Measurements from ENCODE around the gene BSN. TPM values are rescaled to one million over a fixed set of nuclear protein-coding genes. Genes with fewer than 3 reads are reported as not detected.

BSN gene
- total and polyA plus RNA-seq, 2 of the 4 experiments (the other 2 are of a cell fraction): under 0.01 to 0.03 TPM

DNA sequence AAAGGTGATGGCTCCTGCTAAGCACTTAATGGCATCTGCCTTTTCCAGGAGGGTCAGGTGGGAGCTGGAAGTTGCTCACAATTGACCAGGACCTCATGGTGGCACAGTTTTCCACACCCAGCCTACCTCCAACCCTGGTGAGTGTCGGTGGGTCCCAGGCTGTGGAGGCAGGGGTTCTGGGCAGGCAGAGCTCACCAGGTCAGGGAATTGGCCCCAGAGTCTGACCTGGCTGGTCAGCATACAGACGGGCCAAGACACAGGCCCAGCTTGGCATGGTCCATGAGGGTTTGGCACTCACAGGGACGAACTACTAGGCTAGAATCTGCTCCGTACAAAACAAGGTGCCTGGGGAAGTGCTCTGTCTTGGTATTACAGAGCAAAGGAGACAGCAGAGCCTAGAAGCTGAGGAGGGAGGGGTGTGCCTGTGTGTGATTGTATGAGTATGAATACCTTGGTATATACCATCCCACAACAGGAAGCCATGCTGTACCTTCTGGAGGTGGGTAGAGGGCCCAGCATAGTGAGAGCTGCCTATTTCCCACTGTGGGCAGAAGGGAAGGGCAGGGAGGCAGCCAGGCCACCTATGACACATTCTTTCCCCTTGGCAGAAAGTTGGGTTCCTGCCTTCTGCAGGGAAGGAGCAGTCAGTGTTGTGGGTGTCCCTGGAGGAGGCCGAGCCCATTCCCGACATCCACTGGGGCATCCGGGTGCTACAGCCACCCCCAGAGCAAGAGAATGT, 126.4 kb downstream of the BSN start:
- Histone ChIP-seq H2AFZ (replicated peaks; ENCODE audit: low read length, poor library complexity) (no peak overlapping the region), H4K91ac (ENCODE audit: insufficient read depth, low read depth, low read length) (no peak overlapping the region)
- dilution Hi-C loops (cut with HindIII; ENCODE audit: low sequenced_read_pairs, unreplicated experiment): no loop called here

More for the DNA sequence above, 126.4 kb downstream of the BSN start:
- Histone ChIP-seq H3K4me2 (ENCODE audit: low read depth, low read length) (no peak overlapping the region), H3K36me3 (ENCODE audit: control insufficient read depth, insufficient read depth, low read length) (peaks cover 81% of the 10 kb centered on the region), H2AK5ac (ENCODE audit: low read depth, low read length) (no peak overlapping the region), H4K8ac (ENCODE audit: low read depth in 2 of 2, low read length in 2 of 2) (no peak overlapping the region), H3K27me3 (ENCODE audit: control insufficient read depth, insufficient read depth, low read length) (no peaks in the 10 kb centered on the region), H3K9me3 (ENCODE audit: control insufficient read depth, insufficient read depth, low read length) (no peaks in the 10 kb centered on the region), H2BK20ac (ENCODE audit: low read depth, low read length) (no peak overlapping the region), H3K4me1 (ENCODE audit: control insufficient read depth, insufficient read depth, low read length) (no peaks in the 10 kb centered on the region), H2BK15ac (ENCODE audit: low read depth, low read length) (no peak overlapping the region), H4K20me1 (ENCODE audit: insufficient read depth, low read length) (no peaks in the 10 kb centered on the region; the same call in 1 of the 2 replicates), H3K9ac (ENCODE audit: low read depth, low read length) (no peak overlapping the region), H3K4me3 (ENCODE audit: insufficient read depth, low read depth, low read length) (no peak overlapping the region), H3K56ac (ENCODE audit: extremely low read depth, insufficient read depth, low read length) (no peak overlapping the region), H2AK9ac (replicated peaks; ENCODE audit: low read depth, low read length, poor library complexity) (no peak overlapping the region), H3K23ac (ENCODE audit: low read depth, low read length) (no peak overlapping the region), H3K27ac (ENCODE audit: insufficient read depth, low read length) (no peak overlapping the region), H3K4ac (ENCODE audit: low read depth, low read length) (no peak overlapping the region), H2BK120ac (ENCODE audit: low read depth, low read length) (no peak overlapping the region), H3K18ac (ENCODE audit: low read depth, low read length) (no peak overlapping the region), H4K5ac (ENCODE audit: low read depth, low read length) (no peak overlapping the region), H2BK5ac (ENCODE audit: low read depth, low read length, poor library complexity, severe bottlenecking) (no peak overlapping the region), H3K14ac (replicated peaks; ENCODE audit: low read depth, low read length) (no peak overlapping the region), H3K79me1 (ENCODE audit: low read depth in 1 of 2, low read length in 2 of 2) (peaks cover 10 to 33% of the 10 kb centered on the region in 2 experiments), H3K9me1 (ENCODE audit: insufficient read depth, low read length) (peaks cover 1% of the 10 kb centered on the region)
- TF ChIP-seq, protein P1, sequence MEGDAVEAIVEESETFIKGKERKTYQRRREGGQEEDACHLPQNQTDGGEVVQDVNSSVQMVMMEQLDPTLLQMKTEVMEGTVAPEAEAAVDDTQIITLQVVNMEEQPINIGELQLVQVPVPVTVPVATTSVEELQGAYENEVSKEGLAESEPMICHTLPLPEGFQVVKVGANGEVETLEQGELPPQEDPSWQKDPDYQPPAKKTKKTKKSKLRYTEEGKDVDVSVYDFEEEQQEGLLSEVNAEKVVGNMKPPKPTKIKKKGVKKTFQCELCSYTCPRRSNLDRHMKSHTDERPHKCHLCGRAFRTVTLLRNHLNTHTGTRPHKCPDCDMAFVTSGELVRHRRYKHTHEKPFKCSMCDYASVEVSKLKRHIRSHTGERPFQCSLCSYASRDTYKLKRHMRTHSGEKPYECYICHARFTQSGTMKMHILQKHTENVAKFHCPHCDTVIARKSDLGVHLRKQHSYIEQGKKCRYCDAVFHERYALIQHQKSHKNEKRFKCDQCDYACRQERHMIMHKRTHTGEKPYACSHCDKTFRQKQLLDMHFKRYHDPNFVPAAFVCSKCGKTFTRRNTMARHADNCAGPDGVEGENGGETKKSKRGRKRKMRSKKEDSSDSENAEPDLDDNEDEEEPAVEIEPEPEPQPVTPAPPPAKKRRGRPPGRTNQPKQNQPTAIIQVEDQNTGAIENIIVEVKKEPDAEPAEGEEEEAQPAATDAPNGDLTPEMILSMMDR (conservative IDR thresholded peaks at IDR 0.05; ENCODE audit: low read depth, low read length): no peak
- TF ChIP-seq, protein P2, sequence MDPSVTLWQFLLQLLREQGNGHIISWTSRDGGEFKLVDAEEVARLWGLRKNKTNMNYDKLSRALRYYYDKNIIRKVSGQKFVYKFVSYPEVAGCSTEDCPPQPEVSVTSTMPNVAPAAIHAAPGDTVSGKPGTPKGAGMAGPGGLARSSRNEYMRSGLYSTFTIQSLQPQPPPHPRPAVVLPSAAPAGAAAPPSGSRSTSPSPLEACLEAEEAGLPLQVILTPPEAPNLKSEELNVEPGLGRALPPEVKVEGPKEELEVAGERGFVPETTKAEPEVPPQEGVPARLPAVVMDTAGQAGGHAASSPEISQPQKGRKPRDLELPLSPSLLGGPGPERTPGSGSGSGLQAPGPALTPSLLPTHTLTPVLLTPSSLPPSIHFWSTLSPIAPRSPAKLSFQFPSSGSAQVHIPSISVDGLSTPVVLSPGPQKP (IDR thresholded peaks at IDR 0.05; ENCODE audit: borderline replicate concordance, low read depth, low read length): no peak
- TF ChIP-seq NFE2L2 (IDR thresholded peaks at IDR 0.05; ENCODE audit: low read depth, low read length): no peak
- no peak for TF ChIP-seq MAFK (IDR thresholded peaks at IDR 0.05; ENCODE audit: low read depth, low read length)
- no peak for TF ChIP-seq RCOR1 (IDR thresholded peaks at IDR 0.05; ENCODE audit: insufficient replicate concordance, low read length)
- TF ChIP-seq SMC3 (IDR thresholded peaks at IDR 0.05; ENCODE audit: low read depth, low read length): no peak
- no peak for TF ChIP-seq MXI1 (IDR thresholded peaks at IDR 0.05; ENCODE audit: borderline replicate concordance, low read depth, low read length)
- no peak for TF ChIP-seq MAZ (IDR thresholded peaks at IDR 0.05; ENCODE audit: borderline replicate concordance, low read depth, low read length)
- no peak for TF ChIP-seq FOS (IDR thresholded peaks at IDR 0.05; ENCODE audit: low read depth, low read length)
- no peak for TF ChIP-seq RFX5 (IDR thresholded peaks at IDR 0.05; ENCODE audit: low read depth, low read length)
- WGBS, 2 experiments (ENCODE audit: extremely low coverage in 2 of 2, insufficient read length in 1 of 2): 100% methylated on average over 1 of the region's 7 CpGs; no CpG with 5 or more reads in 1 of the 2 experiments
- in situ Hi-C loops (cut with MboI; ENCODE audit: low sequenced_read_pairs): no loop called here
- ChIA-PET CTCF (no interaction called here), POLR2A (ENCODE audit: unreplicated experiment) (no interaction called here)
- intact Hi-C loops (cut with micrococcal nuclease): no loop called here
- no TSS peak for BruUV-seq (replicated peaks)
- ATAC-seq (ENCODE audit: low read depth) (no peak), DNase-seq (no peak)

All from IMR-90 (cell line).